Osteoblast (primary cell): ENCODE results near the gene GPATCH3. TPM values are rescaled to one million over a fixed set of nuclear protein-coding genes. Genes with fewer than 3 reads are reported as not detected.

Experiments
- DNase-seq: peaks from one replicate; pipeline ENCODE4 v3.0.0; 2011; ENCODE audit warnings: low spot score, mixed read lengths; ENCODE audit not compliant: insufficient read length; ENCODE audit errors: missing footprints
- H2AFZ ChIP-seq: 2 replicates; pipeline ENCODE4 v1.6.0; 2011; ENCODE audit warnings: mild to moderate bottlenecking, low read length
- H3K27ac ChIP-seq: 2 replicates; pipeline ENCODE4 v1.5.1; 2011; ENCODE audit warnings: mild to moderate bottlenecking, low read depth, low read length, moderate library complexity
- H3K27me3 ChIP-seq: 2 replicates; pipeline ENCODE4 v1.6.0; 2012; ENCODE audit warnings: mild to moderate bottlenecking, control low read depth, inconsistent platforms, low read length, moderate library complexity; ENCODE audit not compliant: insufficient read depth
- H3K36me3 ChIP-seq: 2 replicates; pipeline ENCODE4 v1.5.1; 2011; ENCODE audit warnings: mild to moderate bottlenecking, low read length, control low read depth, moderate library complexity; ENCODE audit not compliant: insufficient read depth
- H3K4me1 ChIP-seq: 2 replicates; pipeline ENCODE4 v1.5.1; 2011; ENCODE audit warnings: mild to moderate bottlenecking, low read length, control low read depth, moderate library complexity; ENCODE audit not compliant: insufficient read depth
- H3K4me2 ChIP-seq: 2 replicates; pipeline ENCODE4 v1.6.0; 2011; ENCODE audit warnings: mild to moderate bottlenecking, low read length; ENCODE audit not compliant: insufficient read depth
- H3K4me3 ChIP-seq: fragments of 200-600 bp; sonication (generic); 3 replicates; pipeline ENCODE4 v1.5.1; 2012; ENCODE audit warnings: mild to moderate bottlenecking, low read length, inconsistent platforms; ENCODE audit not compliant: insufficient read depth
- H3K79me2 ChIP-seq: 2 replicates; pipeline ENCODE4 v1.6.0; 2012; ENCODE audit warnings: mild to moderate bottlenecking, low read length, control low read depth, inconsistent platforms; ENCODE audit not compliant: insufficient read depth
- H3K9me3 ChIP-seq: 2 replicates; pipeline ENCODE4 v1.5.1; 2011; ENCODE audit warnings: low read depth, low read length, control low read depth
- H4K20me1 ChIP-seq: 2 replicates; pipeline ENCODE4 v1.6.0; 2012; ENCODE audit warnings: mild to moderate bottlenecking, low read length, control low read depth; ENCODE audit not compliant: insufficient read depth
- total RNA-seq: library from RNA; depleted of rRNA; stranded (reverse); fragments of >200 nt; gene quantifications from 2 replicates; pipeline ENCODE4 v1.2.3, GENCODE V29; 2012
- TF ChIP-seq, protein P1 (sequence below): IDR thresholded peaks from 2 replicates; pipeline ENCODE4 v1.5.1; 2011; ENCODE audit warnings: mild to moderate bottlenecking, low read depth, low read length, moderate library complexity; ENCODE audit errors: extremely low read depth

The GPATCH3 gene
- total RNA-seq, 1 donor, result 10.9 TPM

DNA sequence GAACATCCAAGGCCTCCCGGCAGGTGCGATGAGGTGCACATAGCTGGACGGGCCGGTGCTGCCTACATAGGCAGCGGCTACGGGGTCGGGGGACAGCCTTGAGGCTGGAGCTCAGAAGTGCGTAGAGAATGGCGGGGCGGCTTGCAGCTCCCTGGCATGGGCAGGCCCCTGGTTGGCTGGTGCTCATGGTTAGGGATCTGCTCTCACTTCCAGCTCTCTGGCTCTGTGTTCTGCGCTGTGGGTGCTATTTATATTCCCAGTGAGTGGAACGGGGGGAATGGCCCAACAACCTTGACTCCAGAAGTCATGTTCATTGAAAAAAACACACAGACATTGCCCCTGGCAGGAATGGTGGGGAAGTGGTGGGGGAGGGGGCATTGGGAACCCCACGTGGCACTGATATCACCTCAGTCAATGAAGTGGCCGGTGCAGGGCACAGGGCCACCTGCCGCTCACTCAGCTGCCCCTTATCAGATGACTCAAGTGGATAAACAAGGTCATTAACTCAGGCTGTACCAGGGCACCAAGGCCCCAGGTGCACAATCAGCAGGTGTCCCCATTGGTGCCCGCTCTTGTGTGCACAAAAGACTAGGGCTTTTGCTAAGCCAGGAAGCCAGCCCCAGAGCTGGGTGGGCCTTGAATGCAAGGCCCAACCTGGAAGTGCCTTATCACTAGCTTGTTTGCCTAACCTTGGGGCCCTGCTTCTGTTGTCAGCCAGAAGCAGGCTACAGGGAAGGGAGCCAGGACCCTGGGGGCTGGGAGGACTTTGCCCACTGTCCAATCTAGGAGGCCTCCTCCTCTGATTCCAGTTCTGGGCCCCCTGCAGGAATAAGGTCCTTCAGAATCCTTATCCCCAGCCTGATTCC, 13.7 kb upstream of the GPATCH3 start, which contains the start of gene NR0B2:
Gene NR0B2, minus strand, starts transcription at position 222 of the 866 bp plus-strand sequence. Its CDS starts 35 bp downstream, at position 187.
- no peak within 1 kb of the TSS for H3K4me2 ChIP-seq
- H3K27ac ChIP-seq, result no peak within 1 kb of the TSS
- H3K4me1 ChIP-seq, result no peaks in the 10 kb centered on the region
- no peak within 1 kb of the TSS for H2AFZ ChIP-seq
- DNase-seq, result no peak
- TF ChIP-seq, protein P1, sequence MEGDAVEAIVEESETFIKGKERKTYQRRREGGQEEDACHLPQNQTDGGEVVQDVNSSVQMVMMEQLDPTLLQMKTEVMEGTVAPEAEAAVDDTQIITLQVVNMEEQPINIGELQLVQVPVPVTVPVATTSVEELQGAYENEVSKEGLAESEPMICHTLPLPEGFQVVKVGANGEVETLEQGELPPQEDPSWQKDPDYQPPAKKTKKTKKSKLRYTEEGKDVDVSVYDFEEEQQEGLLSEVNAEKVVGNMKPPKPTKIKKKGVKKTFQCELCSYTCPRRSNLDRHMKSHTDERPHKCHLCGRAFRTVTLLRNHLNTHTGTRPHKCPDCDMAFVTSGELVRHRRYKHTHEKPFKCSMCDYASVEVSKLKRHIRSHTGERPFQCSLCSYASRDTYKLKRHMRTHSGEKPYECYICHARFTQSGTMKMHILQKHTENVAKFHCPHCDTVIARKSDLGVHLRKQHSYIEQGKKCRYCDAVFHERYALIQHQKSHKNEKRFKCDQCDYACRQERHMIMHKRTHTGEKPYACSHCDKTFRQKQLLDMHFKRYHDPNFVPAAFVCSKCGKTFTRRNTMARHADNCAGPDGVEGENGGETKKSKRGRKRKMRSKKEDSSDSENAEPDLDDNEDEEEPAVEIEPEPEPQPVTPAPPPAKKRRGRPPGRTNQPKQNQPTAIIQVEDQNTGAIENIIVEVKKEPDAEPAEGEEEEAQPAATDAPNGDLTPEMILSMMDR, result no peak
- H3K27me3 ChIP-seq, result peaks cover 6% of the 10 kb centered on the region
- no peaks in the 10 kb centered on the region for H3K79me2 ChIP-seq
- H3K36me3 ChIP-seq, result no peaks in the 10 kb centered on the region
- no peak within 1 kb of the TSS for H3K4me3 ChIP-seq
- H4K20me1 ChIP-seq, result no peaks in the 10 kb centered on the region
- H3K9me3 ChIP-seq, result no peaks in the 10 kb centered on the region

DNA sequence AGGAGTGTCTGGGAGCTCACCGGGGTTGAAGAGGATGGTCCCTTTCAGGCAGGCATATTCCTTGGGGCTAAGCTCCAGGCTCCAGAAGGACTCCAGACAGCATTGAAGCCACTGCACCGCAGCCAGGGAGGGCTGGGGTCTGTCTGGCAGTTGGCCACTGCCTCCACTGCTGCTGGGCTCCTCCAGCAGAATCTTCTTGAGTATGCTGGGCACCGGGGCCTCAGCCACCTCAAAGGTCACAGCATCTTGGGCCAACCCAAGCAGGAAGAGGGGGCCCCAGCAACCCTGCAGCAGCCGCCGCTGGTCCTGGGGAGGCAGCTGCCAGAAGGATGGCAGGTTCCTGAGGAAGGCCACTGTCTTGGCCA, 13.1 kb upstream of the GPATCH3 start:
- no peak for DNase-seq
- Histone ChIP-seq H4K20me1 (no peaks in the 10 kb centered on the region), H3K4me3 (no peak overlapping the region), H2AFZ (no peak overlapping the region), H3K27ac (no peak overlapping the region), H3K9me3 (no peaks in the 10 kb centered on the region), H3K79me2 (no peaks in the 10 kb centered on the region), H3K36me3 (no peaks in the 10 kb centered on the region), H3K27me3 (peaks cover 6% of the 10 kb centered on the region), H3K4me2 (no peak overlapping the region), H3K4me1 (no peaks in the 10 kb centered on the region)
- TF ChIP-seq, protein P1, result no peak

DNA sequence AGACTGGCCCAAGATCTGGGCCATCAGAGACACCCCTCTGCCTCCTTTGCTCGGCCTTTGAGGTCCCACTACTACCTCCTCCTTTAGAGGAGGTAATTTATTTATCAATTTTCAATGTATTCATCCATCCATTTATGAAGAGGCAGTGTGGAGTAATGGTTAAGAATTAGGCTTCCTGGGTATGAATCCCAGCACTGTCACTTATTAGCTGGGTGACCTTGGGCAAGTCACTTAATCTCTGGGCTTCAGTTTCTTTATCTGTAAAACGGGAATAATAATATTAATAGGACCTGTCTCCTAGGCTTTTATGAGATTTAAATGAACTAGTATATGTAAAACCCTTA, 11.9 kb upstream of the GPATCH3 start:
- peaks cover 7% of the 10 kb centered on the region for H3K4me1 ChIP-seq
- H3K4me3 ChIP-seq, result no peak overlapping the region
- no peak overlapping the region for H3K27ac ChIP-seq
- no peak for DNase-seq
- no peaks in the 10 kb centered on the region for H4K20me1 ChIP-seq
- TF ChIP-seq, protein P1, result no peak
- H2AFZ ChIP-seq, result no peak overlapping the region
- H3K79me2 ChIP-seq, result no peaks in the 10 kb centered on the region
- H3K9me3 ChIP-seq, result no peaks in the 10 kb centered on the region
- H3K27me3 ChIP-seq, result peaks cover 6% of the 10 kb centered on the region
- H3K36me3 ChIP-seq, result no peaks in the 10 kb centered on the region
- H3K4me2 ChIP-seq, result no peak overlapping the region

DNA sequence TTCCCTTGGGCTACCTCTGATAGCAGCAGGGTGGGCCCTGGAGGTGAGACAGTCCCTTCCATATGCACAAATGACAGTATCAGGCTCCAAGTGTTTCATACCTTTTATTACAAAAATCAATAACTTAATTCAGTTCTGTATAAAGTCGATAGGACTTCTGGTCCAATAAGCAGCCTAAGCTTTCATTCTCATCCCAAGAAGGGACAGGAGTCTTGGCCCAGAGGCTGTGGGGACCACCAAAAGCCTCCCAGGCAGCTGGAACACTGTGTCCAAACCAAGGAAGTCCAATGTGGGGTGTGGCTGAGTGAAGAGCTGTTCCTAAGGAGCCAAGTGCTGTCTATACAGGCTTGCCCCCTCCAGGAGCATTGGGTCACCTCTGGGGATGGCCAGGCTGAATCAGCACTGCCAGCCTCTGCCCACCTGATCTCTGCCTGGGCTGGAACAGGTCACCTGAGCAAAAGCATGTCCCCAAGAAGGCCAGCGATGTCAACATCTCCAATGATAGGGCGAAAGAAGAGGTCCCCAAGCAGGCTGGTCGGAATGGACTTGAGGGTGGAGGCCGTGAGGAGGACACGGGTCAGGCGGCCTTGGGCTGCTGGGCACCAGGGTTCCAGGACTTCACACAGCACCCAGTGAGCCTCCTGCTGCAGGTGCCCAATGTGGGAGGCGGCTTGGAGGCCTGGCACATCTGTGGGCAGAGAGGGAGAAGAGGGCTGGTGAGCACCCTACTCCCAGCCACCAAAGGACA, 11.3 kb upstream of the GPATCH3 start:
- no peak overlapping the region for H3K27ac ChIP-seq
- no peaks in the 10 kb centered on the region for H3K9me3 ChIP-seq
- TF ChIP-seq, protein P1, result no peak
- H3K36me3 ChIP-seq, result no peaks in the 10 kb centered on the region
- H3K4me1 ChIP-seq, result peaks cover 8% of the 10 kb centered on the region
- H4K20me1 ChIP-seq, result no peaks in the 10 kb centered on the region
- H3K27me3 ChIP-seq, result peaks cover 6% of the 10 kb centered on the region
- H3K79me2 ChIP-seq, result no peaks in the 10 kb centered on the region
- no peak overlapping the region for H2AFZ ChIP-seq
- DNase-seq, result no peak
- H3K4me3 ChIP-seq, result no peak overlapping the region
- no peak overlapping the region for H3K4me2 ChIP-seq
